T-cell (primary cell): ENCODE measurements around the gene ITSN1. TPM values are rescaled to one million over a fixed set of nuclear protein-coding genes. Genes with fewer than 3 reads are reported as not detected.

ENCODE experiments used
- ATAC-seq, 4 experiments: fragments of 200-7000 bp in 3 of 4; fragments of 150-1000 bp in 1 of 4; cut with Tn5 transposase; replicated peaks in 1 of 4; 1 replicate in 3 of 4; 2 replicates in 1 of 4; pipeline ENCODE4 v1.10.0; 2021; ENCODE audit warnings: moderate library complexity in 3 of 4, mild to moderate bottlenecking in 2 of 4, moderate number of reproducible peaks in 1 of 4
- CTCF ChIA-PET, 2 donors: fragments of 300-600 bp; sonication (Branson Sonifier 250); formaldehyde crosslinking; loops; one replicate each; lab custom pipeline; 2022; ENCODE audit warnings: antibody characterized with exemption in 2 of 2; lab: Charles Lee
- POLR2A ChIA-PET, 2 donors: fragments of 300-600 bp; sonication (Branson Sonifier 250); formaldehyde crosslinking; loops; one replicate each; lab custom pipeline; 2022; ENCODE audit warnings: antibody characterized with exemption in 2 of 2; lab: Charles Lee
- DNase-seq, 35 experiments: peaks; one replicate each; pipeline versions ENCODE4 v3.0.0 to v3.0.0-alpha.2; 2013 to 2023
- H3K27ac ChIP-seq: one replicate; pipeline ENCODE4 v1.5.1; 2013; ENCODE audit warnings: low read length
- H3K27me3 ChIP-seq, 2 experiments: replicated peaks in 1 of 2; 1 replicate in 1 of 2; 2 replicates in 1 of 2; pipeline versions ENCODE4 v1.6.1 to v1.7.0; 2013; ENCODE audit warnings: low read length in 1 of 2, mixed read lengths in 1 of 2; ENCODE audit not compliant: control insufficient read depth in 2 of 2, insufficient read depth in 2 of 2; ENCODE audit errors: extremely low read depth in 1 of 2
- H3K36me3 ChIP-seq, 2 donors: 1 replicate in 1 of 2; 2 replicates in 1 of 2; pipeline versions ENCODE4 v1.6.1 to v1.7.0; 2013; ENCODE audit warnings: low read length in 1 of 2; ENCODE audit not compliant: control insufficient read depth in 2 of 2, insufficient read depth in 1 of 2; ENCODE audit errors: extremely low read depth in 1 of 2
- H3K4me1 ChIP-seq, 2 experiments: 1 replicate in 1 of 2; 2 replicates in 1 of 2; pipeline versions ENCODE4 v1.6.1 to v1.7.0; 2013; ENCODE audit warnings: low read length in 2 of 2, mixed read lengths in 1 of 2; ENCODE audit not compliant: insufficient read depth in 2 of 2, control insufficient read depth in 1 of 2; ENCODE audit errors: extremely low read depth in 1 of 2
- H3K4me3 ChIP-seq, 2 donors: 1 replicate in 1 of 2; 2 replicates in 1 of 2; pipeline versions ENCODE4 v1.5.1 to v1.7.0; 2013; ENCODE audit warnings: mild to moderate bottlenecking in 2 of 2, low read length in 1 of 2, moderate library complexity in 1 of 2; ENCODE audit not compliant: control insufficient read depth in 1 of 2; ENCODE audit errors: extremely low read depth in 1 of 2
- H3K9me3 ChIP-seq: 2 replicates; pipeline ENCODE4 v1.7.0; 2013
- H3K27ac Mint-ChIP-seq, 2 donors: one replicate each; pipeline ENCODE4 v1.8.0; 2020 to 2021; ENCODE audit warnings: mild to moderate bottlenecking in 2 of 2, mixed read lengths in 2 of 2
- H3K27me3 Mint-ChIP-seq, 2 donors: one replicate each; pipeline ENCODE4 v1.8.0; 2021 to 2022; ENCODE audit warnings: mixed read lengths in 2 of 2
- H3K36me3 Mint-ChIP-seq: one replicate; pipeline ENCODE4 v1.8.0; 2021; ENCODE audit warnings: mixed read lengths
- H3K4me1 Mint-ChIP-seq, 3 donors: one replicate each; pipeline ENCODE4 v1.8.0; 2020 to 2022; ENCODE audit warnings: mixed read lengths in 3 of 3, mild to moderate bottlenecking in 1 of 3
- H3K4me3 Mint-ChIP-seq, 3 donors: one replicate each; pipeline ENCODE4 v1.8.0; 2020 to 2022; ENCODE audit warnings: mild to moderate bottlenecking in 3 of 3, mixed read lengths in 3 of 3, moderate library complexity in 3 of 3
- H3K9me3 Mint-ChIP-seq, 3 donors: one replicate each; pipeline ENCODE4 v1.8.0; 2020 to 2022; ENCODE audit warnings: mixed read lengths in 3 of 3
- WGBS: methylation state at CpG from one replicate; pipeline ENCODE4 v1.1.5; 2013; ENCODE audit warnings: missing lambda C conversion rate; ENCODE audit not compliant: insufficient coverage; 5-methylcytosine and 5-hydroxymethylcytosine counted together
- total RNA-seq, 35 experiments: library from RNA in 6 of 35; stranded (reverse) in 6 of 35; fragments of 120-200 nt in 1 of 35; gene quantifications; one replicate each; pipeline versions ENCODE4 v1.2.1 to v1.2.4 and lab custom pipeline; 2013 to 2026

Gene ITSN1
- total RNA-seq, 5 donors from 2014 or later (not counting 1 experiment from before 2014, with no cell fraction given), result 2.3 to 3.9 (median 3.0) TPM

GRCh38 chr21:33945652-33946270 is 303.5 kb downstream of the ITSN1 start:
- H3K9me3 ChIP-seq, result peaks cover 2% of the 10 kb centered on the region
- Mint-ChIP-seq H3K27me3 (no peaks in the 10 kb centered on the region), H3K4me3 (peak overlapping the region; percentile 13 to 80 (median 18)), H3K27ac (peak overlapping the region; percentile 99), H3K36me3 (peaks cover 51% of the 10 kb centered on the region), H3K4me1 (peaks cover 72 to 82% (median 79%) of the 10 kb centered on the region in 3 donors), H3K9me3 (peaks cover 0 to 10% (median 8%) of the 10 kb centered on the region in 3 donors)
- peaks cover 40 to 60% of the 10 kb centered on the region in 2 experiments for H3K4me1 ChIP-seq
- no peak overlapping the region for H3K4me3 ChIP-seq
- H3K27me3 ChIP-seq, result no peaks in the 10 kb centered on the region
- ATAC-seq, result no peak
- peak in 1 of 35 experiments; percentile 35 for DNase-seq
- peaks cover 3 to 11% of the 10 kb centered on the region in 2 donors for H3K36me3 ChIP-seq
- POLR2A ChIA-PET, result interaction anchor here (0.6 to 1.0 kb wide), 5 partner anchors 9 to 145 kb away, joined by 3 to 11 read pairs (median 7); no protein-coding TSS in a partner anchor
- CTCF ChIA-PET, result interaction anchor here (0.6 to 1.6 kb wide), 7 partner anchors 9 to 115 kb away, joined by 3 to 7 read pairs (median 5); no protein-coding TSS in a partner anchor
- H3K27ac ChIP-seq, result peak overlapping the region; percentile 31
- no CpG with 5 or more reads among the region's 2 CpGs for WGBS

GRCh38 chr21:33947451-33948095 is 305.3 kb downstream of the ITSN1 start:
- Histone ChIP-seq H3K4me1 (peaks cover 45 to 74% of the 10 kb centered on the region in 2 experiments), H3K4me3 (peak overlapping the region; percentile 2 to 35), H3K36me3 (peaks cover 7 to 17% of the 10 kb centered on the region in 2 donors), H3K9me3 (peaks cover 2% of the 10 kb centered on the region), H3K27ac (peak overlapping the region; percentile 99), H3K27me3 (no peaks in the 10 kb centered on the region)
- DNase-seq (peak; percentile 67 to 94 (median 81)), ATAC-seq (peak; percentile 65 to 70 (median 70))
- CTCF ChIA-PET, result interaction anchor here in 1 of 2 donors (0.5 to 3.9 kb wide), 5 partner anchors 10 to 400 kb away, joined by 3 to 43 read pairs (median 35); no protein-coding TSS in a partner anchor
- peak overlapping the region; percentile 99 for H3K27ac Mint-ChIP-seq
- H3K27me3 Mint-ChIP-seq, result no peaks in the 10 kb centered on the region
- H3K4me1 Mint-ChIP-seq, result peaks cover 73 to 88% (median 85%) of the 10 kb centered on the region in 3 donors
- H3K36me3 Mint-ChIP-seq, result peaks cover 48% of the 10 kb centered on the region
- peaks cover 0 to 10% (median 8%) of the 10 kb centered on the region in 3 donors for H3K9me3 Mint-ChIP-seq
- POLR2A ChIA-PET, result interaction anchor here (0.6 to 3.5 kb wide), 12 partner anchors 8 to 546 kb away, joined by 3 to 69 read pairs (median 6); no protein-coding TSS in a partner anchor
- WGBS, result 0% methylated on average over 2 of the region's 9 CpGs
- H3K4me3 Mint-ChIP-seq, result peak overlapping the region; percentile 74 to 80 (median 76)

- H3K4me3 ChIP-seq, result peak overlapping the region; percentile 2 to 35
- 6% methylated on average over 7 of the region's 17 CpGs for WGBS
- H3K27ac ChIP-seq, result peak overlapping the region; percentile 99
- peaks cover 45 to 77% of the 10 kb centered on the region in 2 experiments for H3K4me1 ChIP-seq
- peaks cover 45% of the 10 kb centered on the region for H3K36me3 Mint-ChIP-seq
- H3K4me1 Mint-ChIP-seq, result peaks cover 81 to 91% (median 89%) of the 10 kb centered on the region in 3 donors
- no peaks in the 10 kb centered on the region for H3K27me3 Mint-ChIP-seq
- H3K4me3 Mint-ChIP-seq, result peak overlapping the region; percentile 74 to 80 (median 76)
- H3K27me3 ChIP-seq, result no peaks in the 10 kb centered on the region
- H3K27ac Mint-ChIP-seq, result peak overlapping the region; percentile 99
- CTCF ChIA-PET, result interaction anchor here in 1 of 2 donors (0.5 to 3.9 kb wide), 10 partner anchors 11 to 400 kb away, joined by 3 to 43 read pairs (median 5); partner anchors contain the start of genes MRPS6 and SLC5A3
- peak; percentile 73 to 95 (median 88) for DNase-seq
- POLR2A ChIA-PET, result interaction anchor here (0.5 to 3.5 kb wide), 25 partner anchors 9 to 1669 kb away, joined by 3 to 69 read pairs (median 5); partner anchors contain the start of gene MIS18A (in 1 of the 2)
- peaks cover 8 to 14% of the 10 kb centered on the region in 2 donors for H3K36me3 ChIP-seq
- peaks cover 0 to 10% (median 8%) of the 10 kb centered on the region in 3 donors for H3K9me3 Mint-ChIP-seq
- peaks cover 2% of the 10 kb centered on the region for H3K9me3 ChIP-seq
- ATAC-seq, result peak; percentile 63 to 73 (median 65)
These were observed 306.0 kb downstream of the ITSN1 start for GRCh38 chr21:33948096-33948950.

- H3K9me3 ChIP-seq, result peaks cover 2% of the 10 kb centered on the region
- Mint-ChIP-seq H3K36me3 (peaks cover 40% of the 10 kb centered on the region), H3K4me1 (peaks cover 82 to 90% (median 89%) of the 10 kb centered on the region in 3 donors), H3K9me3 (peaks cover 0 to 10% (median 8%) of the 10 kb centered on the region in 3 donors), H3K27ac (peak overlapping the region; percentile 99), H3K4me3 (peak overlapping the region; percentile 74 to 80 (median 76)), H3K27me3 (no peaks in the 10 kb centered on the region)
- DNase-seq, result peak in 1 of 35 experiments; percentile 26
- WGBS, result 52% methylated on average over 3 of the region's 9 CpGs
- peaks cover 6 to 7% of the 10 kb centered on the region in 2 donors for H3K36me3 ChIP-seq
- CTCF ChIA-PET, result interaction anchor here (0.6 to 3.9 kb wide), 11 partner anchors 10 to 399 kb away, joined by 3 to 43 read pairs (median 5); partner anchors contain the start of genes MRPS6 (in 1 of the 2) and SLC5A3 (in 1 of the 2)
- no peak for ATAC-seq
- peak overlapping the region in 1 of 2 donors; percentile 14 for H3K4me3 ChIP-seq
- no peaks in the 10 kb centered on the region for H3K27me3 ChIP-seq
- peak overlapping the region; percentile 99 for H3K27ac ChIP-seq
- POLR2A ChIA-PET, result interaction anchor here (0.5 to 3.5 kb wide), 12 partner anchors 11 to 665 kb away, joined by 3 to 69 read pairs (median 4); no protein-coding TSS in a partner anchor
- H3K4me1 ChIP-seq, result peaks cover 45 to 79% of the 10 kb centered on the region in 2 experiments
These were observed 306.7 kb downstream of the ITSN1 start for GRCh38 chr21:33948951-33949444.
